Suprapubic skin (tissue), 4 donors: ENCODE results near the gene F2RL3. TPM values are rescaled to one million over a fixed set of nuclear protein-coding genes. Genes with fewer than 3 reads are reported as not detected.

Experiments used
- DNase-seq, 2 donors: peaks; one replicate each; pipeline ENCODE4 v3.0.0-alpha.2; 2019; ENCODE audit warnings: low spot score in 2 of 2
- H3K27ac ChIP-seq: fragments of 200-600 bp; sonication (generic); one replicate; pipeline ENCODE4 v1.5.1; 2019
- H3K27me3 ChIP-seq: fragments of 200-600 bp; sonication (generic); one replicate; pipeline ENCODE4 v1.5.1; 2019
- H3K36me3 ChIP-seq: fragments of 200-600 bp; sonication (generic); one replicate; pipeline ENCODE4 v1.5.1; 2019
- H3K4me1 ChIP-seq: fragments of 200-600 bp; sonication (generic); one replicate; pipeline ENCODE4 v1.5.1; 2019
- H3K4me3 ChIP-seq: fragments of 200-600 bp; sonication (generic); one replicate; pipeline ENCODE4 v1.5.1; 2019; ENCODE audit warnings: mild to moderate bottlenecking
- H3K9me3 ChIP-seq: fragments of 200-600 bp; sonication (generic); one replicate; pipeline ENCODE4 v1.5.1; 2019
- CTCF ChIP-seq, 2 donors: fragments of 200-600 bp in 1 of 2; fragments of 450-650 bp in 1 of 2; sonication (generic) in 1 of 2; IDR thresholded peaks; one replicate each; pipeline ENCODE4 v1.5.1; 2016 to 2019; ENCODE audit warnings: antibody characterized with exemption in 2 of 2, mild to moderate bottlenecking in 1 of 2, moderate library complexity in 1 of 2
- EP300 ChIP-seq: sonication (generic); formaldehyde crosslinking; IDR thresholded peaks from one replicate; pipeline ENCODE4 v1.6.1; 2017; ENCODE audit warnings: antibody characterized with exemption
- POLR2A ChIP-seq, 2 donors: fragments of 450-650 bp; IDR thresholded peaks; one replicate each; pipeline ENCODE4 v1.6.1; 2017; ENCODE audit warnings: antibody characterized with exemption in 2 of 2, mild to moderate bottlenecking in 2 of 2, moderate library complexity in 2 of 2
- POLR2AphosphoS5 ChIP-seq, 3 donors: sonication (generic); formaldehyde crosslinking; IDR thresholded peaks; one replicate each; pipeline ENCODE4 v1.6.1; 2017; ENCODE audit warnings: antibody characterized with exemption in 3 of 3
- WGBS: methylation state at CpG from one replicate; pipeline ENCODE4 v1.1.5; 2018; 5-methylcytosine and 5-hydroxymethylcytosine counted together
- total RNA-seq, 4 donors: library from RNA; depleted of rRNA; stranded (reverse); fragments of >200 nt; gene quantifications; one replicate each; pipeline ENCODE4 v1.1.0, GENCODE V29; 2016

F2RL3 gene
- total RNA-seq, 4 donors from 2014 or later = 0.57 to 3.9 (median 1.2) TPM

DNA sequence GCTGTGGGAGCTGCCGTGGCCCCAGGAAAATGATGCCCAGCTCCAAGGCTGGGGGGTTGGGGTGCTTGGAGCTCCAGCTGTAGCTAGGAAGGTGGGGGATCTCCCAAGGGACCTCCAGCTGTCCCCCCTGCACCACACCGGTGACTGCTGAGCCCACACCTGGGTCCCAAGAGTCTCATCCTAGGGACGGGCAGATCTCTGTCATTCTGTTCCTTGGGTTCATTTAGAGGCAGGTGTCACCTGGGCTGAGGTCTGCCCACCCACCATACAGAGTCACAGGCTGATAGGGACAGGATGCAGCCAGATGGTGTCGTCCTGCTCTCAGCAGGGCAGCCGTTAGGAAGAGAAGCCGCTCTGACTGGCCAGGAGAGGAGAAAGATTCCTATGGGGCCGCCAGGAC, 5.3 kb downstream of the F2RL3 start:
- Histone ChIP-seq H3K4me3 (no peak overlapping the region), H3K27ac (no peak overlapping the region), H3K36me3 (no peaks in the 10 kb centered on the region), H3K27me3 (peaks cover 4% of the 10 kb centered on the region), H3K9me3 (no peaks in the 10 kb centered on the region), H3K4me1 (peaks cover 25% of the 10 kb centered on the region)
- WGBS = 75% methylated on average over 7 of the region's 7 CpGs
- TF ChIP-seq POLR2AphosphoS5 (IDR thresholded peaks at IDR 0.05) (no peak), POLR2A (IDR thresholded peaks at IDR 0.05) (no peak), EP300 (no peak), CTCF (IDR thresholded peaks at IDR 0.05) (no peak)
- DNase-seq = peak in 1 of 2 donors; percentile 47

- peaks cover 21% of the 10 kb centered on the region for H3K4me1 ChIP-seq
- WGBS = 60% methylated on average over 15 of the region's 30 CpGs
- DNase-seq = no peak
- no peaks in the 10 kb centered on the region for H3K9me3 ChIP-seq
- no peak for TF ChIP-seq POLR2A (IDR thresholded peaks at IDR 0.05)
- no peak for TF ChIP-seq EP300
- no peak for TF ChIP-seq CTCF (IDR thresholded peaks at IDR 0.05)
- TF ChIP-seq POLR2AphosphoS5 (IDR thresholded peaks at IDR 0.05) = no peak
- H3K27ac ChIP-seq = peak overlapping the region; percentile 78
- H3K27me3 ChIP-seq = no peaks in the 10 kb centered on the region
- peak overlapping the region; percentile 70 for H3K4me3 ChIP-seq
- H3K36me3 ChIP-seq = no peaks in the 10 kb centered on the region
Observed at GRCh38 chr19:16895467-16896145, 6.8 kb downstream of the F2RL3 start.

DNA sequence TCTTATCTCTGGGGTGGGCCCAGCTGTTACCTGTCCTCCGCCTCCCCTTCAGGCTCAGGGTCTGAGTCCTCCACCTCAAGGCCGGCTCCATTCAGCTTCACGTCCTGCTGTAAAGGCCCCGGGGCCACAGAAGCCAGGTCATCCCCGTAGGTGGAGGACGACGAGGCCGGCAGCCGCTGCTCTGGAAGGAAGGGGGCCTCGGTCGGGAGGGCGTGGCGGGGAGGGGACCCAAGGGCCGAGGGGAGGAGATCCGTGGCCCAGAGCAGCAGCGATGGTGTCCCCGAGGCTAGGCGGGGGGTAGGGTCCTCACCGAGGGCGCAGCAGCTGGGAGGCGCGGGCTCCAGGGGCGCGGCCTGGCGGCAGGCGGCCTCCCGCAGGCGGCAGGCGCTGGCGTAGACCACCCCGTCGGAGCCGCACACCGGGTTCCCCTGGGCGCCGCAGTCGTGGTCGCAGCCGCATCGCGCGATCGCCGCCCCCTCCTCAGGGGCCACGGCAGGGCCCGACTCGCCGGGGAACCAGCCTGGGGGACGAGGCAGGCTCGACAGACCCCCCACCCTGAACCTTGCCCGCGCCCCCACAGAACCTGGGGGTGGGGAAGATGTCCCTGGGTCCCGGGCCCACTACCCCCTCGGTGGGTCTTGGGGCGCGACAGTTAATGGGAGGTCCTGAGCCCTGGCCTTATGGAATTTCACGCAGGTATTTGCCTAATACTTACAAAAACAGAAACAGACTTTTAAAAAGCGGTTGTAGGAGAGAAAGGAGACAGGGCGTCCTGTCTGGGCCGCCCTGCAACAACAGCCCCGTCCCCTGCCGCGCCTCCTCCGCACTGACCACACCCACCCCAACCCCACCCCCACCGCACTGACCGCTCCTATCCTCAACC, 7.6 kb downstream of the F2RL3 start:
- peaks cover 21% of the 10 kb centered on the region for H3K4me1 ChIP-seq
- no peak for TF ChIP-seq CTCF (IDR thresholded peaks at IDR 0.05)
- H3K27me3 ChIP-seq = no peaks in the 10 kb centered on the region
- WGBS = 2% methylated on average over 14 of the region's 66 CpGs
- H3K36me3 ChIP-seq = no peaks in the 10 kb centered on the region
- H3K9me3 ChIP-seq = no peaks in the 10 kb centered on the region
- peak overlapping the region; percentile 78 for H3K27ac ChIP-seq
- peak in 1 of 2 donors; percentile 68 for DNase-seq
- H3K4me3 ChIP-seq = peak overlapping the region; percentile 70

DNA sequence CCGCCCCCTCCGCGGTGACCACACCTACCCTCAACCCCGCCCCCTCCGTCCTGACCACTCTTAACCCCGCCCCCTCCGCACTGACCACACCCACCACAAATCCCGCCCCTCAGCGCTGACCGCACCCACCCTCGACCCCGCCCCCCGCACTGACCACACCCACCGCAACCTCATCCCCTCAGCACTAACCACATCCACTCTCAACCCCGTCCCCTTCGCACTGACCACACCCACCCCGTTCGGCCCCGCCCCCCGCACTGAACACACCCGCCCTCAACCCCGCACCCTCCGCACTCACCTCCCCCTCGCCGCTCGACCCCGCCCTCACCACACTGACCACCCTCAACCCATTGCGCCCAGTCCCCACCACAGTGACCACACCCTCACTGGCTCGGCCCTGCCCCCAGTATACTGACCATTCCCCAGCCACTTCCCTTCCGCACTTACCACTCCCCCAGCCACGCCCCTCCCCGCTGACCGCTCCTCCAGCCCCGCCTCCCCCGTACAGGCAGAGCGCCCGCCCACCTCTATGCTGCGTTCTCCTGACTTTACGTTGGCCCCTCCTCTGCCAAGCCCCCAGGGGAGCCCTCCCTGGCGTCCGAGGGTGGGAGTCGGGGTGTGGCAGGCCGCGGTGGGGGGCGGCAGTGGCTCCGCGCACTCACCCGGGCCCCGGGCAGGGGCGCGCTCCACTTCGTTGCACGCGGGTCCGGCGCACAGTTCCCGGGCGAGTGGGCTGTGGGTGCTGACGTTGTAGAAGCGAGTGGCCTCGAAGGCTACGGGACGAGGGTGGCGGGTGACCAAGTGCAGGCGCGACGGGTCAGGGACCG, 8.4 kb downstream of the F2RL3 start:
- TF ChIP-seq EP300 (no peak), POLR2AphosphoS5 (IDR thresholded peaks at IDR 0.05) (no peak), POLR2A (IDR thresholded peaks at IDR 0.05) (no peak)
- H3K27me3 ChIP-seq = no peaks in the 10 kb centered on the region
- H3K4me3 ChIP-seq = peak overlapping the region; percentile 70
- DNase-seq = peak; percentile 96 to 97
- peak overlapping the region; percentile 70 for H3K27ac ChIP-seq
- H3K9me3 ChIP-seq = no peaks in the 10 kb centered on the region
- H3K4me1 ChIP-seq = peaks cover 21% of the 10 kb centered on the region
- 4% methylated on average over 38 of the region's 68 CpGs for WGBS
- no peaks in the 10 kb centered on the region for H3K36me3 ChIP-seq

DNA sequence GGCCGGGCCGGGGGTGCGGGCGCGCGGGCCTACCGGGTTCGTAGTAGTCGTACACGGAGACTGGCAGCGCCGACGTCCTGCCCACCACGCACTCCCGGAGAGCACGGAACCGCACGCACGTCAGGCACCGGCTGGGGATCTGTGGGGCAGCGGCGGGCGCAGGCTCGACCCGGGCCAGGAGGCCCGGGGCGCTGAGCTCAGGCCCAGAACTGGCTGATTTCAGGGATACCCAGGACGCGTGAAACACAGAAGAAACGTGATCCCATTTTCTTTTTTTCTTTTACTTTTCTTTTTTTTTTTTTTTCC, 9.0 kb downstream of the F2RL3 start:
- no peaks in the 10 kb centered on the region for H3K36me3 ChIP-seq
- TF ChIP-seq CTCF (IDR thresholded peaks at IDR 0.05) (no peak), POLR2A (IDR thresholded peaks at IDR 0.05) (no peak), POLR2AphosphoS5 (IDR thresholded peaks at IDR 0.05) (no peak), EP300 (no peak)
- 20% methylated on average over 20 of the region's 30 CpGs for WGBS

More for the DNA sequence above, 9.0 kb downstream of the F2RL3 start:
- Histone ChIP-seq H3K4me3 (peak overlapping the region; percentile 70), H3K4me1 (peaks cover 21% of the 10 kb centered on the region), H3K27ac (peak overlapping the region; percentile 70), H3K27me3 (no peaks in the 10 kb centered on the region), H3K9me3 (no peaks in the 10 kb centered on the region)
- no peak for DNase-seq
